K562 (cell line): ENCODE measurements around the gene DAPK2. TPM values are rescaled to one million over a fixed set of nuclear protein-coding genes. Genes with fewer than 3 reads are reported as not detected.

Experiments used
- ERF ChIP-seq: fragments of 450-650 bp; formaldehyde crosslinking; IDR thresholded peaks from 2 replicates; pipeline ENCODE4 v1.4.0; 2020; ENCODE audit warnings: mild to moderate bottlenecking, mixed read lengths
- GATAD2B ChIP-seq: fragments of 450-650 bp; IDR thresholded peaks from 2 replicates; pipeline ENCODE4 v1.6.1; 2017; ENCODE audit warnings: mild to moderate bottlenecking, borderline replicate concordance
- HIVEP1 ChIP-seq: fragments of 250-450 bp; sonication (Bioruptor Pico); IDR thresholded peaks from 2 replicates; pipeline ENCODE4 v1.4.0; 2020; ENCODE audit warnings: mild to moderate bottlenecking
- LCOR ChIP-seq: sonication (generic); formaldehyde crosslinking; IDR thresholded peaks from 2 replicates; pipeline ENCODE4 v1.8.0; 2022; ENCODE audit warnings: mild to moderate bottlenecking, missing genetic modification reagents
- MYBL2 ChIP-seq, 2 experiments: fragments of 450-650 bp in 1 of 2; sonication (generic) in 1 of 2; formaldehyde crosslinking in 1 of 2; IDR thresholded peaks; 2 replicates each; pipeline versions ENCODE4 v1.6.1 to v1.8.1; 2017 to 2022; ENCODE audit warnings: borderline replicate concordance in 1 of 2, inconsistent platforms in 1 of 2, low read depth in 1 of 2, mild to moderate bottlenecking in 1 of 2, missing genetic modification reagents in 1 of 2, moderate library complexity in 1 of 2
- RBBP5 ChIP-seq: fragments of 200-600 bp; sonication (generic); IDR thresholded peaks from 2 replicates; pipeline ENCODE4 v1.6.1; 2012; ENCODE audit warnings: borderline replicate concordance, mild to moderate bottlenecking, low read length, control low read depth, inconsistent platforms; ENCODE audit not compliant: insufficient read depth, poor library complexity, severe bottlenecking
- RCOR1 ChIP-seq, 2 experiments: IDR thresholded peaks; 2 replicates each; pipeline ENCODE4 v1.6.1; 2012; ENCODE audit warnings: low read depth in 2 of 2, low read length in 2 of 2, borderline replicate concordance in 1 of 2, improper control_type of control experiment in 1 of 2
- SMARCC2 ChIP-seq: fragments of 450-650 bp; IDR thresholded peaks from 2 replicates; pipeline ENCODE4 v1.6.1; 2017; ENCODE audit warnings: antibody characterized with exemption, moderate library complexity, mild to moderate bottlenecking, low read depth
- STAT5A ChIP-seq: IDR thresholded peaks from 2 replicates; pipeline ENCODE4 v1.6.1; 2012; ENCODE audit warnings: low read length, inconsistent platforms, borderline replicate concordance
- TARDBP ChIP-seq: fragments of 450-650 bp; IDR thresholded peaks from 2 replicates; pipeline ENCODE4 v1.6.1; 2016
- ZNF583 ChIP-seq: fragments of 250-450 bp; sonication (Bioruptor Pico); IDR thresholded peaks from 2 replicates; pipeline ENCODE4 v1.4.0; 2020
- polyA plus RNA-seq, 8 experiments: library from polyadenylated mRNA; depleted of rRNA in 4 of 8; stranded (reverse) in 5 of 8; unstranded in 3 of 8; fragments of >200 nt; fragmentation: Nextera tagmentation in 2 of 8; fragmentation: Illumina TruSeq in 1 of 8; extraction: Ambion mirVana in 2 of 8; extraction: Trizol in 1 of 8; gene quantifications; 2 replicates each; pipeline versions ENCODE4 v1.2.1 to v1.2.3, GENCODE V29; 2011 to 2014; ENCODE audit warnings: inconsistent platforms in 1 of 8, missing spikeins in 1 of 8
- total RNA-seq, 7 experiments: library from RNA; depleted of rRNA in 6 of 7; stranded (reverse); fragments of >200 nt in 6 of 7; fragmentation: Illumina TruSeq in 2 of 7; extraction: Trizol in 2 of 7; gene quantifications; 2 replicates each; pipeline versions ENCODE4 v1.2.1 to v1.2.3, GENCODE V29; 2011 to 2021; ENCODE audit warnings: low replicate concordance in 1 of 7
- TF ChIP-seq, protein P1 (sequence below), 2 experiments: IDR thresholded peaks; 2 replicates each; pipeline ENCODE4 v1.6.1; 2011; ENCODE audit warnings: borderline replicate concordance in 1 of 2, control low read depth in 1 of 2, low read depth in 1 of 2, low read length in 1 of 2, mild to moderate bottlenecking in 1 of 2, mixed read lengths in 1 of 2, moderate library complexity in 1 of 2; ENCODE audit not compliant: insufficient read depth in 1 of 2, insufficient read length in 1 of 2, poor library complexity in 1 of 2, severe bottlenecking in 1 of 2; ENCODE audit errors: extremely low read depth in 1 of 2
- TF ChIP-seq, protein P2 (sequence below): fragments of 450-650 bp; IDR thresholded peaks from 2 replicates; pipeline ENCODE4 v1.6.1; 2016; ENCODE audit warnings: mild to moderate bottlenecking
- TF ChIP-seq, protein P3 (sequence below), 2 experiments: fragments of 450-650 bp; IDR thresholded peaks; 2 replicates each; pipeline ENCODE4 v1.6.1; 2018; ENCODE audit warnings: mild to moderate bottlenecking in 2 of 2, low read depth in 1 of 2; ENCODE audit not compliant: partially characterized antibody in 2 of 2
- TF ChIP-seq, protein P4 (sequence below): fragments of 250-450 bp; sonication (Bioruptor Pico); IDR thresholded peaks from 2 replicates; pipeline ENCODE4 v1.4.0; 2020

DAPK2 gene
- total and polyA plus RNA-seq, 9 of the 15 experiments (the other 6 are each of a cell fraction or from before 2014, with no cell fraction given), result 0.14 to 5.2 (median 2.2) TPM

DNA sequence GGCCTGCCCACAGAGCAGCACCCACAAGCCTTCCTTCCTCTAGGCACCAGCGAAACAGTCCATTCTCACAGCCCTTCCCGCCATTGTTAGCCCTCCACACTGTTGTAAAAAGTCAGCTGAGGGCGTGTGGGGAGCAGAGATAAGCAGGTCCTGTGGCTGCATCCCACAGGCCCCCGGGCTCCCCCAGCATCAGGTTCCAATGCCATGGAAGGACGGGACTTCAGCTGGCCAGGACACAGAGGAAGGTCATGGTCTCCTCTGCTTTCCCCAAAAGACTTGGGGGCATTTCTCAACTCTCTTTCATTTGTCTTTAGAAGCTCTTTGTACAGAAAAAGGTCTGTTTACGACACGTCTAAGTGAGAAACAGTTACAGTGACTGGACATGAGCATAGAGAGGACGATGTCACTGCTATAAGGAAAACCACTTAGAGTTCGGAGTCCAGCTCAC, 127.4 kb downstream of the DAPK2 start (continued):
- TF ChIP-seq, protein P1, sequence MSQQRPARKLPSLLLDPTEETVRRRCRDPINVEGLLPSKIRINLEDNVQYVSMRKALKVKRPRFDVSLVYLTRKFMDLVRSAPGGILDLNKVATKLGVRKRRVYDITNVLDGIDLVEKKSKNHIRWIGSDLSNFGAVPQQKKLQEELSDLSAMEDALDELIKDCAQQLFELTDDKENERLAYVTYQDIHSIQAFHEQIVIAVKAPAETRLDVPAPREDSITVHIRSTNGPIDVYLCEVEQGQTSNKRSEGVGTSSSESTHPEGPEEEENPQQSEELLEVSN (IDR thresholded peaks at IDR 0.05; ENCODE audit: borderline replicate concordance in 1 of 2, extremely low read depth in 1 of 2, insufficient read depth in 1 of 2, insufficient read length in 1 of 2, low read depth in 1 of 2, low read length in 1 of 2, poor library complexity in 1 of 2, severe bottlenecking in 1 of 2), result peak; percentile 39 to 72
- TF ChIP-seq LCOR (CRISPR knock-in tag), result no peak
- TF ChIP-seq SMARCC2, result peak; percentile 73; the same call in 1 of the 2 replicates
- 0 out of 2 replicates have a peak, but pooled peaks have one; percentile 7 for TF ChIP-seq GATAD2B
- TF ChIP-seq, protein P2, sequence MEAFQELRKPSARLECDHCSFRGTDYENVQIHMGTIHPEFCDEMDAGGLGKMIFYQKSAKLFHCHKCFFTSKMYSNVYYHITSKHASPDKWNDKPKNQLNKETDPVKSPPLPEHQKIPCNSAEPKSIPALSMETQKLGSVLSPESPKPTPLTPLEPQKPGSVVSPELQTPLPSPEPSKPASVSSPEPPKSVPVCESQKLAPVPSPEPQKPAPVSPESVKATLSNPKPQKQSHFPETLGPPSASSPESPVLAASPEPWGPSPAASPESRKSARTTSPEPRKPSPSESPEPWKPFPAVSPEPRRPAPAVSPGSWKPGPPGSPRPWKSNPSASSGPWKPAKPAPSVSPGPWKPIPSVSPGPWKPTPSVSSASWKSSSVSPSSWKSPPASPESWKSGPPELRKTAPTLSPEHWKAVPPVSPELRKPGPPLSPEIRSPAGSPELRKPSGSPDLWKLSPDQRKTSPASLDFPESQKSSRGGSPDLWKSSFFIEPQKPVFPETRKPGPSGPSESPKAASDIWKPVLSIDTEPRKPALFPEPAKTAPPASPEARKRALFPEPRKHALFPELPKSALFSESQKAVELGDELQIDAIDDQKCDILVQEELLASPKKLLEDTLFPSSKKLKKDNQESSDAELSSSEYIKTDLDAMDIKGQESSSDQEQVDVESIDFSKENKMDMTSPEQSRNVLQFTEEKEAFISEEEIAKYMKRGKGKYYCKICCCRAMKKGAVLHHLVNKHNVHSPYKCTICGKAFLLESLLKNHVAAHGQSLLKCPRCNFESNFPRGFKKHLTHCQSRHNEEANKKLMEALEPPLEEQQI, result 0 out of 2 replicates have a peak, but pooled peaks have one; percentile 57
- no peak for TF ChIP-seq ERF (CRISPR knock-in tag)
- TF ChIP-seq STAT5A, result peak; percentile 52; the same call in 1 of the 2 replicates
- no peak for TF ChIP-seq HIVEP1 (CRISPR knock-in tag)
- peak in 1 of 2 experiments; percentile 92; a peak in 3 of 4 replicates for TF ChIP-seq RCOR1 (IDR thresholded peaks at IDR 0.05; ENCODE audit: borderline replicate concordance in 1 of 2, low read depth in 2 of 2, low read length in 2 of 2)
- no peak for TF ChIP-seq RBBP5
- TF ChIP-seq TARDBP, result no peak
- TF ChIP-seq MYBL2 (IDR thresholded peaks at IDR 0.05; ENCODE audit: low read depth), result no peak
- TF ChIP-seq MYBL2 (CRISPR knock-in tag; IDR thresholded peaks at IDR 0.05; ENCODE audit: borderline replicate concordance), result no peak
- TF ChIP-seq ZNF583, result 0 out of 2 replicates have a peak, but pooled peaks have one; percentile 22
- TF ChIP-seq, protein P3, sequence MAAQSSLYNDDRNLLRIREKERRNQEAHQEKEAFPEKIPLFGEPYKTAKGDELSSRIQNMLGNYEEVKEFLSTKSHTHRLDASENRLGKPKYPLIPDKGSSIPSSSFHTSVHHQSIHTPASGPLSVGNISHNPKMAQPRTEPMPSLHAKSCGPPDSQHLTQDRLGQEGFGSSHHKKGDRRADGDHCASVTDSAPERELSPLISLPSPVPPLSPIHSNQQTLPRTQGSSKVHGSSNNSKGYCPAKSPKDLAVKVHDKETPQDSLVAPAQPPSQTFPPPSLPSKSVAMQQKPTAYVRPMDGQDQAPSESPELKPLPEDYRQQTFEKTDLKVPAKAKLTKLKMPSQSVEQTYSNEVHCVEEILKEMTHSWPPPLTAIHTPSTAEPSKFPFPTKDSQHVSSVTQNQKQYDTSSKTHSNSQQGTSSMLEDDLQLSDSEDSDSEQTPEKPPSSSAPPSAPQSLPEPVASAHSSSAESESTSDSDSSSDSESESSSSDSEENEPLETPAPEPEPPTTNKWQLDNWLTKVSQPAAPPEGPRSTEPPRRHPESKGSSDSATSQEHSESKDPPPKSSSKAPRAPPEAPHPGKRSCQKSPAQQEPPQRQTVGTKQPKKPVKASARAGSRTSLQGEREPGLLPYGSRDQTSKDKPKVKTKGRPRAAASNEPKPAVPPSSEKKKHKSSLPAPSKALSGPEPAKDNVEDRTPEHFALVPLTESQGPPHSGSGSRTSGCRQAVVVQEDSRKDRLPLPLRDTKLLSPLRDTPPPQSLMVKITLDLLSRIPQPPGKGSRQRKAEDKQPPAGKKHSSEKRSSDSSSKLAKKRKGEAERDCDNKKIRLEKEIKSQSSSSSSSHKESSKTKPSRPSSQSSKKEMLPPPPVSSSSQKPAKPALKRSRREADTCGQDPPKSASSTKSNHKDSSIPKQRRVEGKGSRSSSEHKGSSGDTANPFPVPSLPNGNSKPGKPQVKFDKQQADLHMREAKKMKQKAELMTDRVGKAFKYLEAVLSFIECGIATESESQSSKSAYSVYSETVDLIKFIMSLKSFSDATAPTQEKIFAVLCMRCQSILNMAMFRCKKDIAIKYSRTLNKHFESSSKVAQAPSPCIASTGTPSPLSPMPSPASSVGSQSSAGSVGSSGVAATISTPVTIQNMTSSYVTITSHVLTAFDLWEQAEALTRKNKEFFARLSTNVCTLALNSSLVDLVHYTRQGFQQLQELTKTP (IDR thresholded peaks at IDR 0.05; ENCODE audit: low read depth in 1 of 2, partially characterized antibody in 2 of 2), result peak in 1 of 2 experiments; percentile 16
- TF ChIP-seq, protein P4, sequence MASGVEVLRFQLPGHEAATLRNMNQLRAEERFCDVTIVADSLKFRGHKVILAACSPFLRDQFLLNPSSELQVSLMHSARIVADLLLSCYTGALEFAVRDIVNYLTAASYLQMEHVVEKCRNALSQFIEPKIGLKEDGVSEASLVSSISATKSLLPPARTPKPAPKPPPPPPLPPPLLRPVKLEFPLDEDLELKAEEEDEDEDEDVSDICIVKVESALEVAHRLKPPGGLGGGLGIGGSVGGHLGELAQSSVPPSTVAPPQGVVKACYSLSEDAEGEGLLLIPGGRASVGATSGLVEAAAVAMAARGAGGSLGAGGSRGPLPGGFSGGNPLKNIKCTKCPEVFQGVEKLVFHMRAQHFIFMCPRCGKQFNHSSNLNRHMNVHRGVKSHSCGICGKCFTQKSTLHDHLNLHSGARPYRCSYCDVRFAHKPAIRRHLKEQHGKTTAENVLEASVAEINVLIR (CRISPR knock-in tag), result 0 out of 2 replicates have a peak, but pooled peaks have one; percentile 21
